Measurements from ENCODE around the gene FAM229B.
"Not testable (repeated sequence)": the region's sequence is repeated elsewhere in the genome, so short reads cannot be mapped to it uniquely, and the experiment has no call there.

Gene FAM229B, protein sequence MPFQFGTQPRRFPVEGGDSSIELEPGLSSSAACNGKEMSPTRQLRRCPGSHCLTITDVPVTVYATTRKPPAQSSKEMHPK

DNA sequence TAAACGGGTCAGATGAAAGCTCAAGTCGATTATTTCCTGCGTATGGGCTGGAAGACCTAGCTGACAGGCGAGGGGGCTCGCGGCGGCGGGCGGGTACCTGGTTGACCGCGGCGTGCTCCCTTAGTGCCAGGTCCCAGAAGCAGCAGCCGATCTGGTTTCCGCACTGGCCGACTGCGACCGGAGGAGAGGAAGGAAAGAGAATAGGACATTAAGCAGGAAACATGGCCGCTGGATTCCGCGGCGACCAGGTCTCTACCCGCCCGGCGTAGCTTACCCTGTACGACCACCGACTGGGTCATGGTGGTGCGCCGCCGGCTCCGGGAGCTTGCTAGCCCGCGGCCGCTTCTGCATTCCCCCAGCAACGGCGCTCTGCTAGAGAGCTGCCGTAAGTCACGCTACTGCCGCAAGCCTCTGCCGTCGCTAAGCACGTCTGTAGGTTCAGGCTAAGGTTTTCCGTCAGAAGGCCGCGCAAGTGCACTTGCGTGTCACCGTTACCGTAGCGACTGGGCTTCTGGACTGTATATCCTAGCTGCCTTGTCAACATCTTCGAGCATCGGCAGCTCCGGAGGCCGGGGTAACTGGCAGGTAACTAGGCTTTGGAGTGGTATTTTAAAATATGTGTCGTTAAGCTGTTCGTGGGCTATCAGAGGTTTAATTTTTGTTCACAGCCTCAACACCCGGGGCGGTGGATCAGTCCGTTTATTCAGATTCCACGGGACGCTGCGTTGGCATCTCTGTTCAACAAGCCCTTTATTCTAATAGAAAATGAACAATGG is at the start of gene FAM229B, which contains the start of gene TUBE1:
Gene FAM229B, plus strand, starts transcription at position 456 of the 776 bp plus-strand sequence. CDS start 11,693 bp downstream, outside the sequence.
Gene TUBE1, minus strand, starts transcription at position 347 of the 776 bp plus-strand sequence. Its CDS starts 48 bp downstream, at position 299.
- peak; percentile 95 to 97 for DNase-seq

DNA sequence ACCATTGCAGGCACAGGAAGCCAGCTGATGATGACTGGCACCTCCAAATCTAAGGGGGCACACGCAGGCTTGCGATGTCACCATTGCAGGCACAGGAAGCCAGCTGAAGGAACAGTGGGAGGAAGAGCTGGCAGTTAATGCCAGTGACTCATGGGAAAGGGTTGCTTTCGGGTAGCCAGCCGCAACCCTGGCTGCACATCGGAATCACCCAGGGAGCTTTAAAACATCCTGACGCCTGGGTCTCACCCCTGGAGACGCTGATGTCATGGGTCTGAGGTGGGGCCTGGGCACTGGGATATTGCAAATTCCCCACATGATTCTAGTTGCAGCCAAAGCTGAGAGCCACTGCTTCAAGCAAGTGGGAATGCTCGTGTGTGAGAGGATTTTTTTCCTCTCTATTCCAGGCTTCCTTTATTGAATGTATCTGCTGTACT is 49.6 kb upstream of the FAM229B start:
- DNase-seq = no peak

DNA sequence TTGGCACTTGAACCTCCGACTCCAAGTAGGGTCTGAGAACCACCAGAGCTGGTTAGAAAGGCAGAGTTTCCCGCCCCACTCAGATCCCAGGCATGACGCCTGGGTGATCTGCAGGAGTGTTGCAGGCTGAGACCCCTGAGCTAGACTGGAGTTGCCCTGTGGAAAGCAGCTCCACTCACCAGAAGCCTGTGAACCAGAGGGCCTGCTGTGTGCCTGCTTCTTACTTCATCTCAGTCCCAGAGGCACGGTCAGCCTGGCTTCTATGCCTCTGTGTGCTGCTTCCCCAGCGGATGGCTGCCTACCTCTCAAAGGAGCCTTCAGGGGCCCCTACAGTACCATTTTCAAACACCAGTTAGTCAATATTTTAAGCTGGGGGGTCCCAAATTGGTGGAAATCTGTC is 49.1 kb upstream of the FAM229B start:
- DNase-seq = no peak

DNA sequence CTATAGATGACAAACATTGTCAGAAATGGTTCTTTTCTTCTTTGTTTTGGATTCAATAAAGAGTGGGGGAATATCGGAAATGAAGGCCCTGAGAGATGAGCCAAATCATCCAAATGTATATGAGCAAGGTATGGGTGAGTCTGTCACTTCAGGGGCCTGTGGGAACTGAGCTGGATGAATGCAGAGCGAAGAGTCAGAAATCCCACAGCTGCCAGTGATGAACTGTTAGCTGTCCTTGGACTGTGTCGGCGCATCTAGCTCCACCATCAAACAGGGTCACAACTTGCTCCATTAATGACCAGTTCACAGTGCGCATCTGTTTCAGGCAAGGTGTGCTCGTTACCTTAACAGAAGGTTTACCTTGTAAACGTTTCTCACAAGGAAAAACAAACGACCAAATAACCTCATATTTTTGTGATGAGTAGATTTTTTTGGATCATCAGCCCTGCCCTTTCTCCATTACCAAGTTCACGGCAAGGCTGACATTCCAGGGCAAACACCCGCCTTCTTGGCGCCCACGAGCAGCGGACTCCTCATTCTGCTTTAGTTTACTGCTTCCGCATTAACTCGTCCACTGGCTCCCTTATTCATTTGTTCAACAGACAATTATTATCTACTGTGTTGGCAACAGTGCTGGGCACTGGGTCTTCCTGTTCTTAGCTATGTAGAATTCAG is 48.5 kb upstream of the FAM229B start:
- DNase-seq = no peak

DNA sequence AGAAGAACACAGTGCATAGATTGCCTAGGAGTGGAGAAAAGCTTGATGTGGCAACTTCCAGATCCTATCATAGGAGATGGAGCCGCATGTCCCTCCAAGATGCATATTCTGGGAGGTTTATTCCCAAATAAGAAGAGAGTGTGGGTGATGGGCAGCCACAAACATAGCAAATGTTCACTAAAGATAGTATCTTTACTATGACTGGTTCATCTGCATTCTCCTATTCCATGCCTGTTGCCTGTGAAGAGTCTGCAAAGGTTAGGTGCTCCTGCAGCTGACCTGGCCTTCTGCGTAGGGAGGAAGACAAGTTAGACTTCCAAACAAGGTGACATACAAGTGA is 48.0 kb upstream of the FAM229B start:
- DNase-seq = no peak

DNA sequence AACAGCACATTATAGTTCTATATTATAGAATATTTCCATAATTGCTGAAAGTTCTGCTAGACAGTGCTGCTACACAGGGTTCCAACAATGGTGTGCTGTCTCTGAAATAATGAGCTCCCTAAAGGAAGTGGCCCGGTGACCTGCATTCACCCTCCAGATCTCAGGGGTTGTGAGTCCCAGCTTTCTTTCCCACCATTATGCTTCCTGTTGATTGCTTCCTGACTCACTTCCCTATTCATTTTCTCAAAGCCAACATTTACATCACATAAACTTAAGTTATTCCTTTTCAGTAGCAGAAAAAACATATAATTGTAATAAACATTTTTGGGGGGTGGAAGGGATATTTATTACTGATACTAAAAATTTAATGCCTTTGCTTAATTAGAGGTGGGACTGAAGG is 46.4 kb upstream of the FAM229B start:
- DNase-seq = no peak

DNA sequence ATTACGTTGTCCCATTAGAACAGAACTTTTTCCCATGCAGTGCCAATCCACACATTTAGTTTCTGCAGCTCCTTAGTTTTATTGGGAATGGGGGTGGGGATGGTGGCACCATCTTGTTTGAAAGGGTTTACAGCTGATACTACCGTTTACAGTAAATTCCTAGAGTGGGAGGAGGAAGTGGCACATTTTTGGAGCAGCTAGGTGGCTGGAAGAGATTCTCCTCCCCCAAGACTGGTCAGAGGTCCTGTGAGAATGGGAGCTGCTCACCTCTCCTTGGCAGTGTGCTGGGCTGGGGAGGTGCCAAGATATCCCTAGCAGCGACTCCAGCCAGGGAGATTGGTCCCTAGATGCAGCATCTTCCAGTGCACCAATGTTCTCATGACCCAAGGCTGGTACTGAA is 45.9 kb upstream of the FAM229B start:
- DNase-seq = no peak

DNA sequence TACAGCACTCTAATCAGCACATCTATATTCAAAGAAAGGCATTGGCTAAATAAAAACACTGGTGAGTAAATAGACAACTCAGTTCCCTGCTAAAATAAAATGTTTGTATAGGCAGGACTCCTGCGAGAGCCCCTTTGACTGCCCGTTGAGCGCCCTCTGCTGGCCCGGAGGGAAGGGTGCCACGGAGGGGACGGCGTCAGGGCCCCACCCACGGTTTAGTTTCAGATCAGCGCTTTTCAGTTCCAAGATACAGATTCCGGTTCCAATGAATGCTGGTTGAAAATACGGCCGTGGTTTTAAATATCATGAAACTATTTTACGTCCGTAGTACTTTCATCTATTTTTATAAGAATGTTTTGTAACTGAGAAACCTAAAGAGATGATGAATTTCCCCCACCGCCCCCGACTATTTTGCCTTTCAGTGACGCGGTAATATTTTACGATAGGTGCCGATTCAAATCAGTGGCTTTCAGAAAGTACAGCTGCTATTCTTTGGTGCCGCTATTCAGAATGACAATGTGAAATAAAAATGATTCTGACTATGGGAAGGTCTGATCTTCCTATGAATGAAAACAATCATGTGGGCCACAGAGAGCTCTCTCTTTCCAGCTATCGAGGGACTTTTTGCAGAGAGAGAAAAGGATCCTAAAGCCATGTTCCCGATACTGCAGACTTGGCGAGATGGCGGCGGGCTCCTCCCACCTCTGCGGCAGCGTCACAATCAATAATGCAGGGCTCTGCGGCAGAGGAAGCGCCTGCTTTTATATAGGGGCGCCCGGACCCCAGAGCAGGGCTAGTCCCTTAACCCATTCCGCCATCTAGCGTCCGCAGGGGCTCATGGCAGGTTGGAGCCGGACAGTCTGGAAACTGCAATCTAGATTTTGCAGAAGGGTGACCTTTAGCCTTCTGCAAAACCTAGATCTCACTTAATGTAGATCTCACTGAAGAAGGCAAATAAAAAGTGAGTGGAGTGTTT is 44.1 kb upstream of the FAM229B start:
- DNase-seq = peak; percentile 94

DNA sequence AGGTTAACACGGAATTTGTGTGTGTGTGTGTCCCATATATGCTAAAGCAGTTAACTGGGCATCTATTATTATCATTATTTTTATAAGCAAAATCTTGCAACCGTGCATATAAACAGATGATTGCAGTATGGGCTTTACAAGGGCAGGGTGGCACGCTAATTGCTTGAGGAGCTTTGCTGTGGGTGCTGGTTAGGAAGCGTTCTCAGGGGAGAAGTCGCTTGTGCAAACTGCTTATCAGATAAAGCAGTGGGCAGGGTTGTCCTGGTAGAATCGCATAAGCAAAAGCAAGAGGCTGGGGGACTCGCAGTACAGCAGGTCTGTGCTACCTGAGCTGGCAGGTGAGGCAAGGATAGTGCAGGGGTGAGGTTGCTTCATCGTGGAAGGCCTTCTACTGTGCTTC is 43.2 kb upstream of the FAM229B start:
- no peak for DNase-seq

DNA sequence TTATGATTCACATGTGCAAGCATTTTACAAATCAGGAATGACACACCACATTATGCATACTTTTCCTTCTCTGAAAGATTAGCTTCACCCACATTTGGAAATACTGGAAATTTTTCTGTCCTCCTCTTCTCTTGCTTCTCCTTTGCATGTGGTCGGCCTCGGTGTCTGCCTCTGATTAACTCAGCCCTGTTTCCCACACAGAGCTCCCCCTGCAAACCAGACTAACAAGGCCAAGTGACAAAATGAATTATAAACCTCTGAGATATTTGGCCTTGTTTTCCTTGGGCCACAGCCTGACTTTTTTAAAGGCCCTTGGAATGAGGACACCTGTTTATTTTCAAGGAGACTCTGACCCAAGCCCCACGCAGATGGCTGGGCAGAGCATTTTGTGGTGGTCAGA is 42.5 kb upstream of the FAM229B start:
- no peak for DNase-seq

DNA sequence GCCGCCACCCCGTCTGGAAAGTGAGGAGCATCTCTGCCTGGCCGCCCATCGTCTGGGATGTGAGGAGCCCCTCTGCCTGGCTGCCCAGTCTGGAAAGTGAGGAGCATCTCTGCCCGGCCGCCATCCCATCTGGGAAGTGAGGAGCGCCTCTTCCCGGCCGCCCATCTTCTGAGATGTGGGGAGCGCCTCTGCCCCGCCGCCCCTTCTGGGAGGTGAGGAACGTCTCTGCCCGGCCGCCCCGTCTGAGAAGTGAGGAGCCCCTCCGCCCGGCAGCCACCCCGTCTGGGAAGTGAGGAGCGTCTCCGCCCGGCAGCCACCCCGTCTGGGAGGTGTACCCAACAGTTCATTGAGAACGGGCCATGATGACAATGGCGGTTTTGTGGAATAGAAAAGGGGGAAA is 39.9 kb upstream of the FAM229B start:
- DNase-seq = not testable (repeated sequence)

DNA sequence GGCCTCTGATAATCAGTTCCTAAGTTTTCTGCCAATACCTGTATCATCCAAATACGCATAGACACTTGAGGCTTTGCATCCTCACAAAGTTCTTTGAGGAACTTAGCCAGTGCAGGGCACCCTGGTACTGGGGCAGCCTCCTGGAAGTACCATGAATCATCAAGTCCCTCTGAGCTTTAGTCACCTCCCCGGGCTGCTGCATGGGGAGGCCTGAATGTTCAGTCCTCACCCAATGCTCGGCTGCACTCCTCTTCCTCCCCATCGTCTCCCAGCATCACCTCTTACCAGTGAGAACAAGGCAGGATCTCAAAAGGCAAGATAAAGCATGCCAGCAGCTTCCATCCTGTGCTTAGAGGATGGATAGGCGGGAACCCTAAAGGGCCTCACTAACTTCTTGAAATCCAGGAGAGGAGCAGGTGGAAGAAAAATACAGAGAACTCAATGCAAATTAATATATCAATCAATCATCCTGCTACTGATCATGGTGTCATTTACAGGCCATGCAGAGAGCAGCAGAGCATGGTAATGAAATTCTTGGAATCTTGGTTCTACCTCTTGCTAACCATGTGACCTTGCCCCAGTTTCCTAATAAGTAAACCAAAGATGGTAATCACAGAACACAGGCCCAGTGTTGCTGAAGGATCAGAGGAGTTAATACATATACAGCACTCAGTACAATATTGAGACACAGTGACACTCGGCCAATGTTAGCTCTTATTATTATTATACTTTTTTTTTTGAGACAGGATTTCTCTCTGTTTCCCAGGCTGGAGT is 38.2 kb upstream of the FAM229B start:
- no peak for DNase-seq

DNA sequence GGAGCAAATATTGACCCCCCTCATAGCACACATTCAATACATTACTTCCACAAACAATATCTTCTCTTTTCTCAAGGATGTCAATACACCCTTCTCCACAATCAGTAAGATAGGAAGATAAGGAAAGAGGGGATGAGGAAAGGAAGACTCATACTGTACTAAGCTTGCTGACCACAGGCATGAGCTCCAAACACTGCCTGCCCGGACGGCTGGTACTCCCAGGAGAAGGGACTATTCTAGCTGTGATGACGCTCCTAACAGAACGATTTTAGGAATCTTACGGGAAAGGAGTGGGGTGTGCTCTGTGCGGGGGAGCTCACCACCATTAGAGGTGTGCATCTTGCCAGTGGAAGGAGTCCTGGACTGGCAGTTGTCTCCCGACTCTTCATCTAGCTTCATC is 37.4 kb upstream of the FAM229B start:
- no peak for DNase-seq

DNA sequence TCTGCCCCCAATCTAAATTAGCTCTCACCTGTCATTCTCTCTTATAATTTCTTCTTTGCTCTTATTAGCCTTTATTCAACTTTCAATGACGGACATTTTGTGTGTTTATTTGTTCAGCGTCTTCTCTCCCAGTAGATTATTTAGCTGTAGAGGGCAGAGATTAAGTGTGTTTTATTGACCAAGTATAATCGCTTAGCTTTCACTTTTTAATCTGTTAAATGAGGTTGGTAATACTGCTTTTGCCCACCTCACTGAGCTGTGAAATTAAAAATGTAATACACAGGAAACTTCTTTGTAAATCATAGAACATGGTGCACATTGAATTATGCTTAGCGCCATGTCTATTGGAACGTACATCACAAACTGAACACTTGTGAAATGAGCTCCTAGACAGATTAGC is 37.0 kb upstream of the FAM229B start:
- DNase-seq = no peak

DNA sequence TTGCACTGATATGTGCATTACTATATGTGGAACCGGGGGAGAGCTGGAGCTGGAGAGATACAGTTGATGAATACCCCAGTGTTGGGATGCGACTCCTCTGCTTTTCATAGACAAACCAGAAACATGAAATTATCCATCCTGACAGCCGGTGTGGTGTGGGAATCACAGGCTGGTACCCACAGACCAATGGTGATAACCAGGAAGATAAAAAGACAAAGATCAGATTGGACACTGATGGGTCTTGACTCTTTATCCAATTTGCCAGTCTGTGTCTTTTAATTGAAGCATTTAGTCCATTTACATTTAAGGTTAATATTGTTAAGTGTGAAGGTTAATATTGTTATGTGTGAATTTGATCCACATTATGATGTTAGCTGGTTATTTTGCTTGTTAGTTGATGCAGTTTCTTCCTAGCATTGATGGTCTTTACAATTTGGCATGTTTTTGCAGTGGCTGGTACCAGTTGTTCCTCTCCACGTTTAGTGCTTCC is 36.1 kb upstream of the FAM229B start:
- not testable (repeated sequence) for DNase-seq

DNA sequence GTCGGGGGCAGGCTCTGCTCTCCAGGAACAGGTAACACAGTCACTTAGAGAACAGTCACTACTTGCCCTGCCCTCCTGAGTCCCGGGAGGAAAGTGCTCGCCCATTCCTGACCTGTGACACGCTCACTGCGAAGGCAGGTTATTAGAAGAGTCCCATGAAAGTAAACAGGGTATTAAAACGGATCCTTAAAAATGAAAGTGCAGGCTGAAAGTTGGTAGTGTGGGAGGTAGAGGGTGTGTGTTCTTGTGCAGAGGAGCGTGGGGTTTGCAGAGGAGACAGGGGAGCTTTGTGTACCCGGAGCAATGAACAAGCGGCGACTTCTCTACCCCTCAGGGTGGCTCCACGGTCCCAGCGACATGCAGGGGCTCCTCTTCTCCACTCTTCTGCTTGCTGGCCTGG is 33.4 kb upstream of the FAM229B start, which contains the start of gene CCN6:
Gene CCN6, plus strand, starts transcription at position 104 of the 400 bp plus-strand sequence. Its CDS starts 254 bp downstream, at position 358.
- DNase-seq = no peak

DNA sequence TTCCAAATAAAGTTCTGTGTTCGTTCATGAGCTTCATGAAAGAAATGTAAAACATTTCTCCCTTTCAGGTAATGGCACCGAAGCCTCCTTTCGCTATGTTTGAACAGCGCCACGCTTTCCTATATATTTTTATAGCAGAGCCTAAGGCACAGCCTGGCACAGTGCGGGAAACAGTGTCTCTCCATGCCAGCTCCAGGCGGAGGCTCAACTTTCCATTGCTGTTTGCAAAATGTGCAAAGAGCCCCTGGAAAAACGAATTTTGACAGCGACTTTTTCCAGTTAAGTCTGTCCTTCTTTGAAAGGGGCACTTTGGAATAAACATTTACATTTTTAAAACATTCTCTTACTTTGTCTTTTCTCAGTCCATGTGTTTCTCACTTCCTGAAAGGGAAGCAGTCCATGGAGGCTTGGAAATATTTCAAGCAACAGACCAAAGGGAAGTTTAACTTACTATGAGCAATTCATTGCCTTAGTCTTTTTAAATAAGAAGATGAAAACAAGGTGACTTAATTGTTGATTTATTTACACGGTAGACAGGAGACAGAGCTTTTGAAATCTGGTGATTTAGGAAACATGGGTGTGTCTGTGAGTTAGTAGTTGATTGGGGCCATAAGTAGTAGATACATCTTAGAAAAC is 32.7 kb upstream of the FAM229B start:
- no peak for DNase-seq

DNA sequence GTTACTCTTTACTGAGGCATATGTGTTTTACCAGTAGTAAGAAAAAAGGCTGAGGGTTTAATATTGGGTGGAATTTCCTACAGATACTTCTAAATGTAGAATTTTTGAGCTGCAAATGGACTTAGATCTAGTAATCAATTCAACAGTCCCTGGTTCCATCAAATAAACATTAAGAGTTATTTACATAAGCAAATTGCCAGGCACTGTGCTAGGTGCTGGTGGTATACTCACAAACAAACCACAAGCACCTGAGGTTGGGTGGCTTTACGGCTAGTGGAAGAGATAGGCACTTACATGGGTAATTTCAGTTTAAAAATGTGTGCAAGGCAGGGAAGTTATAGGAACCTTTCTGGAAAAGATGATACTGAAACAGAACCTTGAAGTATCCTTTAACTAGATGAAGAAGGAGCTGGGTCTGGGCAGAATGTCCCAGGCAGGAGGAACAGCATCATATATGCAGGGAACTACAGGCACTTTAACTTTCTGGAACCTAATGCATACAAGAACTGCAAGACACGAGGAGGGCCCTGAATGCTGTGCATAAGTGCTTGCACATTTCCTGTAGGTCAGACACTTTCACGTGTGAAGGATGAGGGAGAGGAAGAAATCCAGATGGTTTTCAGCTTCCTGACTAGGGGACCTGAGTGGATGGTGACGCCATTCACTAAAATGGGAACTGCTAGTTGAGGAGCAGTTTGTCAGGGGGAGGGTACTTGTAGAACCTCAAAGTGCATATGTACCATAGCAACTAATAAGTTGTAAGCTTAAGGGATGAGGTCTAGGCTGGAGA is 29.0 kb upstream of the FAM229B start:
- no peak for DNase-seq

DNA sequence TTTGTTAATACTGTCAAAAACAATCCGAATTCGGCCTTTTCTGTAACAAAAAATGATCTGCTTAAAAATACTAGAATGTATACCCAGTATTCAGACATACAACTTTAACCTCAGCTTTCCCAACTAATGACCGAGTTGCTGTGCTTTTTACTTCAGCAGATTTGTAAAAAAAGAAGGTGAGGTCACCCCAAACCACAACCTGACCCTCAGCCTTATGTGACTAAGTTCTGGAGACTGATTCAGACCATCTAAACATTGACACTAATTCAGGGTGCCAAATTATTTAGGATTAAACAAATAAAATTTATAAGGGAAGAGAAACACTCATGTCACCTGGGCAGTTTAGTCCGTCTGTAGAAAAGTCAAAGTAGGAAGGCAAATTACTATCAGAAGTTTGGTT is 25.8 kb upstream of the FAM229B start:
- no peak for DNase-seq

DNA sequence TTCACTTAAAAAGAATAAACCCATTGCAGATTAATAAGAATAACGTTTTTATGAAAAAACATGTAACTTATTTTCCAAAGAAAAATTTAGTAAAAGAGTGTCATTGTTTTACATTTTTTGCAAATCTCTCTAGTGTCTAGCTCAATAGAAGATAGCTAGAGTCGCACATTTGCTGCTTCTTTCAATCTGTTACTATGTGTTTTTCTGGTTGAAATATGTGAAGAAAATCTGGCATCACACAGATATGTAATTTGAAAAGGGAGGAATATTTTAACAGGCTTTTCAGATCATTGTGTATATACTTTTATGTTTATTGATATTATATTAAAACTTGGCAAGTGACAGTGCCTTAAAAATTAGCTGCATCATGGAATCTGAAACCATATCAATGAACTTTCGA is 24.4 kb upstream of the FAM229B start:
- DNase-seq = no peak

Data from CD4-positive, alpha-beta T cell treated with Interleukin-4 for 1 hour (primary cell).